Activated naive CD8-positive, alpha-beta T cell treated with anti-CD3 and anti-CD28 coated beads, Interleukin-2, amount 50 U/mL, for 24 hours (primary cell): ENCODE measurements around the gene TEX14.

ENCODE experiments used
- ATAC-seq: fragments of 150-1000 bp; cut with Tn5 transposase; one replicate; pipeline ENCODE4 v1.10.0; 2021
- DNase-seq: peaks from one replicate; pipeline ENCODE4 v3.0.0; 2021
- H3K27ac Mint-ChIP-seq: one replicate; pipeline ENCODE4 v1.8.0; 2021; ENCODE audit warnings: mild to moderate bottlenecking, mixed read lengths
- H3K27me3 Mint-ChIP-seq: one replicate; pipeline ENCODE4 v1.8.0; 2021; ENCODE audit warnings: mixed read lengths
- H3K36me3 Mint-ChIP-seq: one replicate; pipeline ENCODE4 v1.8.0; 2021; ENCODE audit warnings: low read depth, mixed read lengths
- H3K4me1 Mint-ChIP-seq: one replicate; pipeline ENCODE4 v1.8.0; 2021; ENCODE audit warnings: mixed read lengths
- H3K4me3 Mint-ChIP-seq: one replicate; pipeline ENCODE4 v1.8.0; 2021; ENCODE audit warnings: mild to moderate bottlenecking, moderate library complexity, mixed read lengths
- H3K9me3 Mint-ChIP-seq: one replicate; pipeline ENCODE4 v1.8.0; 2021; ENCODE audit warnings: mixed read lengths

TEX14 gene

DNA sequence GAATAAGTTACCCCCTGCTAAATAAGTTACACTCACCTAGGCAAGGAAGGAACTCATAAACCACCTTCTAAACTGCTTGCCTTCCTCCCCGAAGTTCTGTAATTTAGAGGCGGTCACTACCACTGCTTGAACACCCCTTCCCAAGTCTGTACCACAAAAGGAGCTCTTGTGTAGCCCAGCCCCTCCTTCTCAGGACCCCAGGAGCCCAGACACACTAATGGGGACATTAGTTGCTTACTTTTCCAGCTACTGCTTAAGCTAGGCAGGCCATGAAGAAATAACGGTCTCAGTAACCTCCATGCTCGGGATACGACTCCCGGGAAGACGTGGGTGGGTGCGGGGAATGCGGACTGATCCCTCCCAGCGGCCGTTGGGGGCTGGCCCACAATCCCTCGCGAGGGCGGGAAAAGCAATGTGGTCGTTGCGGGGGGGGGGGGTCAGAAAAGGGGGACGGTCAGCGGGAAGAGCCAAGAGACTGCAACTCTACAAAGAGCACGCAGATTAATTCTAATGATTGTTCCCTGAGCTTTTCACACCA, at the start of gene TEX14:
TEX14 (minus strand) TSS at position 345 of the 538 bp plus-strand sequence. CDS start 40,044 bp downstream, outside the sequence.
- ATAC-seq, result no peak
- Mint-ChIP-seq H3K27ac (peak within 1 kb of the TSS; percentile 93), H3K27me3 (no peaks in the 10 kb centered on the region), H3K36me3 (peaks cover 21% of the 10 kb centered on the region), H3K4me1 (peaks cover 34% of the 10 kb centered on the region), H3K9me3 (no peaks in the 10 kb centered on the region), H3K4me3 (peak within 1 kb of the TSS; percentile 92)
- no peak for DNase-seq

DNA sequence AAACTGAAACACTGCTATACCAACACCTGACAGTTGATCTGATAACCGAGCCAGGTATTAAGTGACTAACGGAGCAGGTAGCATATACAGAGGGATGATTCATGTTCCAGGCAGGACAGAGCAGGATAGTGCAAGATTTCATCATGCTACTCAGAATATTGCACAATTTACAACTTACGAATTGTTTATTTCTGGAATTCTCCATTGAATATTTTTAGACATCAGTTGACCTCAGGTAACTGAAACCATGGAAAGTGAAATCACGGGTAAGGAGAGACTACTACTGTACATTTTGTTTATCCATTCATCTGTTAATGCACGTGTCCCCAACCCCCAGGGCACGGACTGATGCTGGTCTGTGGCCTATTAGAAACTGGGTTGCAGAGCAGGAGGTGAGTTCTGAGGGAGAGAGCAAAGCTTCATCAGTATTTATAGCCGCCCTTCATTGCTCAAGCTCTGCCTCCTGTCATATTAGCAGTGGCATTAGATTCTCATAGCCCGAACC, 49.3 kb upstream of the TEX14 start:
- Mint-ChIP-seq H3K27ac (no peak overlapping the region), H3K4me1 (no peaks in the 10 kb centered on the region), H3K9me3 (no peaks in the 10 kb centered on the region), H3K27me3 (no peaks in the 10 kb centered on the region), H3K4me3 (no peak overlapping the region), H3K36me3 (no peaks in the 10 kb centered on the region)
- DNase-seq, result no peak
- no peak for ATAC-seq

DNA sequence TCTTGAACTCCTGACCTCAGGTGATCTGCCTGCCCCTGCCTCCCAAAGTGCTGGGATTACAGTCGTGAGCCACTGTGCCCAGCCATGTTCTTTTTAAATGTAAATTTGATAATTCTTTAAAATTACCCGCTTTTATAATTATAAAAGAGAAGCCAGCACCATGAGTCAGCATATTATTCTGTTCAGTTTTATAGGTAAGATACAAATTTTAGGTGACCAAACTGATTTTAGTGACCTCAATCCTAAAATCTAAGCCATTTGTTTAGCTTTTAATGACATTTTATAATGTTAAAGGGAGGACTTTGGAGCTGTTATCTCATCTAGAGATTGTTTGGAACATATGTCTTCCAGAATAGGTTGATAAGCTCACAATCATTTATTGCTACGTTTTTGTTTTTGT, 43.0 kb upstream of the TEX14 start:
- Mint-ChIP-seq H3K36me3 (no peaks in the 10 kb centered on the region), H3K27ac (no peak overlapping the region), H3K4me3 (no peak overlapping the region), H3K4me1 (no peaks in the 10 kb centered on the region), H3K27me3 (no peaks in the 10 kb centered on the region), H3K9me3 (no peaks in the 10 kb centered on the region)
- ATAC-seq (no peak), DNase-seq (no peak)

DNA sequence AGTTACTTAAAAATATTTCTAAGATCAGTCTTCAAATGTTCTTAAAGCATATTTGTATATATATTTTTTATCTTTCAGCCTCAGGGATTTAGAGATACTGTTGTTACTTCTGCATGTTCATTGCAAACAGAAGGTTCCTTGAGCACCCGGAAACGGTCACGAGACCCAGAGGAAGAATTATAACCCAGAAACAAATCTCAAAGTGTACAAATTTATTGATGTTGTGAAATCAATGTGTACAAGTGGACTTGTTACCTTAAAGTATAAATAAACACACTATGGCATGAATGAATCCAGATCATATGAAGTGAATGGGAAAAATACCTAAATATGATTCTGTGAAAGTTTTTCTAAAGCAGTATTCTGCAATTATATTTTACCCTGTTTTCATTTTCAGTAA, 42.2 kb upstream of the TEX14 start:
- H3K9me3 Mint-ChIP-seq, result no peaks in the 10 kb centered on the region
- ATAC-seq, result no peak
- no peaks in the 10 kb centered on the region for H3K27me3 Mint-ChIP-seq
- H3K27ac Mint-ChIP-seq, result no peak overlapping the region
- no peak overlapping the region for H3K4me3 Mint-ChIP-seq
- H3K4me1 Mint-ChIP-seq, result no peaks in the 10 kb centered on the region
- peaks cover under 1% of the 10 kb centered on the region for H3K36me3 Mint-ChIP-seq
- DNase-seq, result no peak

DNA sequence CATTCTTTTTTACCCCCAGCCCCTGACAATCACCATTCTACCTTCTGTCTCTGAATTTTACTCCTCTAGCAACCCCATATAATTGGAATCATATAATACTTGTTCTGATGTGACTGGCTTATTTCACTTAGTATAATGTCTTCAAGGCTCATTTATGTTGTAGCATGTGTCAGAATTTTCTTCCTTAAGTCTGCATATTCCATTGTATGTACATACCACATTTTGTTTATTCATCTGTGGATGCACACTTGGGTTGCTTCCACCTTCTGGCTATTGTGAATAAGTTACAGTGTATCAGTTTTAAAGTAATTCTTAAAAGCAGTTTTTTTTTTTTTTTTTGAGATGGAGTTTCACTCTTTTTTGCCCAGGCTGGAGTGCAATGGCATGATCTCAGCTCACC, 39.1 kb upstream of the TEX14 start:
- Mint-ChIP-seq H3K27me3 (no peaks in the 10 kb centered on the region), H3K4me1 (no peaks in the 10 kb centered on the region), H3K36me3 (peaks cover 6% of the 10 kb centered on the region), H3K27ac (no peak overlapping the region), H3K4me3 (no peak overlapping the region), H3K9me3 (no peaks in the 10 kb centered on the region)
- ATAC-seq (no peak), DNase-seq (no peak)

- DNase-seq (no peak), ATAC-seq (no peak)
- no peak overlapping the region for H3K4me3 Mint-ChIP-seq
- no peaks in the 10 kb centered on the region for H3K9me3 Mint-ChIP-seq
- H3K36me3 Mint-ChIP-seq, result peaks cover 7% of the 10 kb centered on the region
- H3K4me1 Mint-ChIP-seq, result no peaks in the 10 kb centered on the region
- no peak overlapping the region for H3K27ac Mint-ChIP-seq
- H3K27me3 Mint-ChIP-seq, result no peaks in the 10 kb centered on the region
These were observed 37.0 kb upstream of the TEX14 start for GRCh38 chr17:58728798-58729197.

- Mint-ChIP-seq H3K36me3 (peaks cover 18% of the 10 kb centered on the region), H3K4me3 (no peak overlapping the region), H3K27me3 (no peaks in the 10 kb centered on the region), H3K4me1 (no peaks in the 10 kb centered on the region), H3K9me3 (no peaks in the 10 kb centered on the region), H3K27ac (no peak overlapping the region)
- DNase-seq (no peak), ATAC-seq (no peak)
These were observed 30.9 kb upstream of the TEX14 start for GRCh38 chr17:58722696-58723095.

DNA sequence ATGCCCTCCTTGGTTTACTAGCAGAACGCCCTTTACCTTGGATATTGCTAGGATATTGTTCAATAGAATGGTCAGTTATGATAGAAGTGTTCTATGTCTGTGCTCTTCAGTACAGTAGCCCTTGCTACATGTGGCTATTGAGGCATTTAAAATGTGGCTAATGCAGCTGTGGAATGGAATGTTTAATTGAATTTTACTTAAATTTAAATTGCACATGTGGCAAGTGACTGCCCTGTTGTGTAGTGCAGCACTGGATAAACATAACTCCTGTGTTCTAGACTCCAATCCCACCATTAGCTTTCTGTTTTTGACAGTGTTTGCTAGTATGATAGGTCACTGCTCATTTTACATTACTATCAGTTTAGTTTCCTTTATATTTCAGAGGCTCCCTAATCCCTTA, 30.4 kb upstream of the TEX14 start:
- ATAC-seq (no peak), DNase-seq (no peak)
- H3K27me3 Mint-ChIP-seq, result no peaks in the 10 kb centered on the region
- H3K4me1 Mint-ChIP-seq, result no peaks in the 10 kb centered on the region
- H3K36me3 Mint-ChIP-seq, result peaks cover 18% of the 10 kb centered on the region
- H3K9me3 Mint-ChIP-seq, result no peaks in the 10 kb centered on the region
- no peak overlapping the region for H3K4me3 Mint-ChIP-seq
- no peak overlapping the region for H3K27ac Mint-ChIP-seq

DNA sequence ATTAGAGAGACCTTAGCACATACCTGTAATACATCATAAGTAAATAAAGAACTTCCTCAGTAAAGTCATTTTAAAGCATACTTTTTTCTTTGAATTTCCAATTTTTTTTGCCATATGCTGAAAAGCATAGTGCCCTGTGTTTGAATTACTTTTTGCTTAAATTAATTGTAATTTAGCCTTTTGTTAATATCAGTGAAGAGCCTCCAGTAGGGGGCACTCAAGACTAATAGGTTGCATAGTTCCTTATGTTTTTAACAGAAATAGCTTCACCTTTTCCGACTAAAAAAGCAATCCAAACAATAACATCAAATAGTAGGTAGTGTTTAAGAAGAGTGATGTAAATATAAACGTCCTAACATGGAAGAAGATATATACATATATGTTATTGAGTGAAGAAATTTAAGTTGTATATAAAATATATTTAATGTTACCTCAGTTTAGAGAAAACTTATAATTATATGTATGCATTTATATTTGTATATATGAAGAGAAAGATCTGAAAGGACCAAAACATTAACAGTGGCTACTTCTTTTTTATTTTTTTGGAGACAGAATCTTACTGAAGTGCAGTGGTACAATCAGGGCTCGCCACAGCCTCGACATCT, 19.2 kb upstream of the TEX14 start:
- DNase-seq (peak; percentile 29), ATAC-seq (no peak)
- Mint-ChIP-seq H3K9me3 (no peaks in the 10 kb centered on the region), H3K27me3 (no peaks in the 10 kb centered on the region), H3K36me3 (peaks cover 33% of the 10 kb centered on the region), H3K27ac (no peak overlapping the region), H3K4me3 (no peak overlapping the region), H3K4me1 (peaks cover 8% of the 10 kb centered on the region)

DNA sequence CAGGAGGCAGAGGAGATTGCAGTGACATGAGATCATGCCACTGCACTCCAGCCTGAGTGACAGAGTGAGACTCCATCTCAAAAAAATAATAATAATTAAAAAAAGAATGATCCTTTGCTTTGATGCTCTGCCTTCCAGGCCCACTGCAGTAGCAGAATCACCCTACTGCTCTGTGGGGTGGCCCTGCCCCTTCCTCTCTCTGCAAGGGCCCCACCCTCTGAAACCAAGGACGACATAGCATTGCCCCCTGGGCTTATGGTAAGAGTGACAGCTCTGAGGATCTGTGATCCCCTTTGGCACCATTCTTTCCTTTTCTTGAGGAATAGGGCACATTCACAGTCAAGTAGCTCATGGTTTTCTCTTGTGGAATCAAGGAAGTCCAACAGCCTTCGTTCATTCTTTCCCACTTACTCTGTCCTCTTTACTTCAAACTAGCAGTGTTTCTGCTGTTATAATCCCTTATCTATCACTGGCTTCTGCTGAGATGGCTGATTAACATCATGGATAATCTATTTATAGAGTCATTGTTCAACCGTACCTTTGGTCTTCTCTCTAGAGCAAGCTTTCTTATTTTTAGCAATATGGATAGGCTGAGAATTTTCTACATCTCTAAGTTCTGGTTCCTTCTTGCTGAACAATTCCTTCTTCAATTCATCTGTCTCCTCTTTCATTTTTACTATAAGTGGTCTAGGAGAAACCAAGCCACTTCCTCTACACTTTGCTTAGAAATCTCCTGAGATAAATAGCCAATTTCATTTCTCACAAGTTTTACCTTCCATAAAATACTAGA, 14.7 kb upstream of the TEX14 start:
- Mint-ChIP-seq H3K27me3 (no peaks in the 10 kb centered on the region), H3K27ac (no peak overlapping the region), H3K4me3 (no peak overlapping the region), H3K36me3 (peaks cover 31% of the 10 kb centered on the region), H3K4me1 (peaks cover 13% of the 10 kb centered on the region), H3K9me3 (no peaks in the 10 kb centered on the region)
- no peak for ATAC-seq
- no peak for DNase-seq

DNA sequence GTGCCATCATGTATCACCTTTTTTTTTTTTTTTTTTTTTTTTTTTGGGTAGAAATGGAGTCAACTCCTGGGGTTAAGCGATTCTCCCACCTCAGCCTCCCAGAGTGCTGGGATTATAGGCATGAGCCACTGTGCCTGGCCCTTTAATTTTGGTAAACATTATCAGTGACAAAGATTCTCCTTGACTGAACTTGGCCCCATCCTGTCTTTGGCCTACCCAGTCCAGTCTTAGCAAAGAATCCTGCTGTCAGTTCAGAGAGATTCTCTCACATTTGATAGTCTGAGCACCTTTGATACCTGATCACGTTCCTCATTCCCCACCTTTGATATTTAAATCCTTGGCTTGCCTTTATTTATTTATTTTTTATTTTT, 12.1 kb upstream of the TEX14 start:
- no peak for ATAC-seq
- Mint-ChIP-seq H3K27me3 (no peaks in the 10 kb centered on the region), H3K4me3 (no peak overlapping the region), H3K4me1 (peaks cover 13% of the 10 kb centered on the region), H3K9me3 (no peaks in the 10 kb centered on the region), H3K27ac (no peak overlapping the region), H3K36me3 (peaks cover 23% of the 10 kb centered on the region)
- no peak for DNase-seq

GRCh38 chr17:58703137-58703915, 11.5 kb upstream of the TEX14 start:
- H3K9me3 Mint-ChIP-seq, result no peaks in the 10 kb centered on the region
- peaks cover 13% of the 10 kb centered on the region for H3K4me1 Mint-ChIP-seq
- no peak for ATAC-seq
- H3K27ac Mint-ChIP-seq, result no peak overlapping the region
- no peaks in the 10 kb centered on the region for H3K27me3 Mint-ChIP-seq
- peaks cover 22% of the 10 kb centered on the region for H3K36me3 Mint-ChIP-seq
- H3K4me3 Mint-ChIP-seq, result no peak overlapping the region
- DNase-seq, result no peak

DNA sequence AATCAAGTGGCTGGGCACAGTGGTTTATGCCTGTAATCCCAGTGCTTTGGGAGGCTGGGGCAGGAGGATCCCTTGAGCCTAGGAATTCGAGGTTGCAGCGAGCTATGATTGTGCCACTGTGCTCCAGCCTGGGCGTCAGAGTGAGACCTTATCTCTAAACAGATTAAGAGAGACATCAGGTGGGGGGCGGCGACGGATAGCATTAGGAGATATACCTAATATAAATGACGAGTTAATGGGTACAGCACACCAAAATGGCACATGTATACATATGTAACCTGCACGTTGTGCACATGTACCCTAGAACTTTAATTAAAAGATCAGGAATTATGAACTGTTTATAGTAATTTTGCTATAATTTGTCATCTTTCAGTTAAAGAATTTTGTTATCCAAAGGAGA, 10.9 kb upstream of the TEX14 start:
- ATAC-seq, result no peak
- Mint-ChIP-seq H3K27ac (no peak overlapping the region), H3K4me3 (no peak overlapping the region), H3K4me1 (peaks cover 13% of the 10 kb centered on the region), H3K36me3 (peaks cover 22% of the 10 kb centered on the region), H3K27me3 (no peaks in the 10 kb centered on the region), H3K9me3 (no peaks in the 10 kb centered on the region)
- DNase-seq, result no peak

GRCh38 chr17:58702045-58702476, 10.2 kb upstream of the TEX14 start:
- no peak for DNase-seq
- H3K9me3 Mint-ChIP-seq, result no peaks in the 10 kb centered on the region
- no peak for ATAC-seq
- H3K27ac Mint-ChIP-seq, result no peak overlapping the region
- no peak overlapping the region for H3K4me3 Mint-ChIP-seq
- no peaks in the 10 kb centered on the region for H3K27me3 Mint-ChIP-seq
- peaks cover 22% of the 10 kb centered on the region for H3K36me3 Mint-ChIP-seq
- peaks cover 13% of the 10 kb centered on the region for H3K4me1 Mint-ChIP-seq
